Fibroblast of pulmonary artery (primary cell): ENCODE results near the gene MEFV.

ENCODE experiments used
- DNase-seq: peaks from one replicate; pipeline ENCODE4 v3.0.0-alpha.2; 2010; ENCODE audit warnings: low read depth
- H3K4me3 ChIP-seq: replicated peaks from 2 replicates; pipeline ENCODE4 v1.5.1; 2011; ENCODE audit warnings: low read depth, mild to moderate bottlenecking, control low read depth, low read length, moderate library complexity
- CTCF ChIP-seq: IDR thresholded peaks from 2 replicates; pipeline ENCODE4 v1.5.1; 2011; ENCODE audit warnings: mild to moderate bottlenecking, control low read depth, low read length, inconsistent platforms; ENCODE audit errors: missing control alignments

The MEFV gene

GRCh38 chr16:3295209-3295608, 38.8 kb upstream of the MEFV start:
- H3K4me3 ChIP-seq: no peak overlapping the region
- DNase-seq: no peak
- no peak for TF ChIP-seq CTCF

- DNase-seq: no peak
- no peak overlapping the region for H3K4me3 ChIP-seq
- TF ChIP-seq CTCF: no peak
Observed at GRCh38 chr16:3292604-3293003, 36.2 kb upstream of the MEFV start.

- no peak for TF ChIP-seq CTCF
- H3K4me3 ChIP-seq: no peak overlapping the region
- no peak for DNase-seq
Observed at GRCh38 chr16:3289998-3290673, 33.7 kb upstream of the MEFV start.

- H3K4me3 ChIP-seq: peak overlapping the region; percentile 82
- TF ChIP-seq CTCF: no peak
- DNase-seq: no peak
Observed at GRCh38 chr16:3285131-3285530, 28.7 kb upstream of the MEFV start.

GRCh38 chr16:3283543-3284447, 27.4 kb upstream of the MEFV start:
- peak; percentile 10 for DNase-seq
- TF ChIP-seq CTCF: no peak
- H3K4me3 ChIP-seq: peak overlapping the region; percentile 82

- TF ChIP-seq CTCF: no peak
- peak within 1 kb of the TSS; percentile 82 for H3K4me3 ChIP-seq
- peak; percentile 99 for DNase-seq
Observed at GRCh38 chr16:3282730-3283542, 26.5 kb upstream of the MEFV start, which contains the start of gene ZNF263. ZNF263 (plus strand) TSS chr16:3283491; CDS start chr16:3283819, 328 bp downstream.
